AG20443 (cell line): ENCODE measurements around the gene IMMT.
"Not testable (repeated sequence)": the region's sequence is repeated elsewhere in the genome, so short reads cannot be mapped to it uniquely, and the experiment has no call there.

Experiments
- DNase-seq: peaks from one replicate; pipeline ENCODE4 v3.0.0; 2012; ENCODE audit warnings: low spot score, mixed read lengths

IMMT gene

GRCh38 chr2:86195055-86195807 is at the start of gene IMMT:
IMMT (minus strand) TSS chr2:86195462; CDS start chr2:86195382, 80 bp downstream.
- DNase-seq, result peak; percentile 98

DNA sequence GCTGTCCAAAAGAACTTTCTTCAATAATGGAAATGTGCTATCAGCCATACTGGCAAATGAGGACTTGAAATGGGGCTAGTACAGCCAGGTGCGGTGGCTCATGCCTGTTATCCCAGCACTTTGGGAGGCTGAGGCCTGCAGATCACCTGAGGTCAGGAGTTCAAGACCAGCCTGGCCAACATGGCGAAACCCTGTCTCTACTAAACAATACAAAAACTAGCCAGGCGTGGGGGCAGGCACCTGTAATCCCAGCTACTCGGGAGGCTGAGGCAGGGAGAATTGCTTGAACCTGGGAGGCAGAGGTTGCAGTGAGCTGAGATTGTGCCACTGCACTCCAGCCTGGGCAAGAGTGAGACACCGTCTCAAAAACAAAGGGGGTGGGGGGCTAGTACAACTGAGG is 49.5 kb upstream of the IMMT start:
- DNase-seq, result not testable (repeated sequence)

GRCh38 chr2:86243950-86244733 is 48.9 kb upstream of the IMMT start:
- DNase-seq, result no peak

DNA sequence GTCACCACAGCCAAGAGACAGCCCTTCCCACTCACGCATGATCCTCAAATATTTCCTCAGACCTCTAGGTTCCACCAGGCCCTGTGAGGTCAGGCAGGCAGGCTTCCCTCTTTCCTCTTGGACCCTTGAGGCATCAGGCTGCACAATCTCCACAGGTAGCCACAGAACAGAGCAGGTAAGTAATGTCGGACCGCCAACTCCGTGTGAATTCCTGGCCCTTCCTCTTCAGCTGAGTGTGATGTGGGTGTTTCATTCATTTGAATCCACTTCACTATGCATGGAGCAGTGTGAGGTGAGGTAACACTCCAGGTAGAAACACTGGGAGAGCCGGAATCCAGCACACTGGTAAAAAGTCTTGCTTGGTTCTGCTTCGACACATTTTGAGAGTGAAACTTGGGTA is 48.0 kb upstream of the IMMT start:
- no peak for DNase-seq

- DNase-seq, result no peak
Measured at GRCh38 chr2:86241611-86242010, 46.3 kb upstream of the IMMT start.

- no peak for DNase-seq
Measured at GRCh38 chr2:86240251-86240650, 45.0 kb upstream of the IMMT start.

DNA sequence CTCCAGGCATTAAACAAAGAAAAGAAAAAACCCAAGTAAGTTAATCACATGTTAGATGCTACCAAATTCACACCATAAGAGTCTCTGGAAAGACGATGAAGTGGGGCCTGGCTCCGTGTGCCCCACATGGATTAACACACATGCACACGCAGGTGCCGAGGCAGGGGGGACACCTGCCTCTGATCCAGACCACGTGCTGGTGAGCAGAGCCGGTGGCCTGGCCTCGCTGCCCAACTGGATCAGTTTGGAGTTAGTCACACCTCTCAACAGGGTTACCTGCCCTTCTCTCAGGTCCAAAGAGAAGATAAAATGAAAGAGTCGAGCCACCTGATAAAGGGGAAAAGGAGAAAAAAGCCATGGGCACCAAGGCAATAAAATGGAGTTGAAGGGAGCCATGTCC is 44.5 kb upstream of the IMMT start:
- DNase-seq, result no peak

- DNase-seq, result no peak
Measured at GRCh38 chr2:86239326-86239725, 44.1 kb upstream of the IMMT start.

GRCh38 chr2:86238354-86238753 is 43.1 kb upstream of the IMMT start:
- no peak for DNase-seq

GRCh38 chr2:86237172-86237571 is 41.9 kb upstream of the IMMT start:
- DNase-seq, result no peak

- no peak for DNase-seq
Measured at GRCh38 chr2:86235196-86235980, 40.1 kb upstream of the IMMT start.

GRCh38 chr2:86234563-86235131 is 39.4 kb upstream of the IMMT start:
- no peak for DNase-seq

- DNase-seq, result no peak
Measured at GRCh38 chr2:86233436-86233835, 38.2 kb upstream of the IMMT start.

DNA sequence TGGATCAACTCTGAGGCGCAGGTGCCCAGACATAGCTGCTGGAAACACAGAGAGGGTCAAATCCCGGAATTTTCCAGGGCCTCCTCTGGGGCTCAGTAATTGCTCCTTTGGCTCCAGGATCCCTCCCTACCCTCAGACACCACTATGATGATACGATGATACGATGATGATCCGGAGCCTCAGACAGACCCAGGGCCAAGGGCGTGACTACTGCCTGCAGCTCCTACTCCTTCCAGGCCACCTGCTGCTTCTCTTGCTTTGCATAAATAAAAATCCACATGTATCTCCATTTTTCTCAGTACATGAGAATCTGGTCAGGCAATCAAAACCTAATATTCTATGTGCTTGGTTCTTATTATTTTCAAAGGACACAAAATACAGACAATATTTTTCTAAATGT is 37.6 kb upstream of the IMMT start:
- DNase-seq, result no peak

DNA sequence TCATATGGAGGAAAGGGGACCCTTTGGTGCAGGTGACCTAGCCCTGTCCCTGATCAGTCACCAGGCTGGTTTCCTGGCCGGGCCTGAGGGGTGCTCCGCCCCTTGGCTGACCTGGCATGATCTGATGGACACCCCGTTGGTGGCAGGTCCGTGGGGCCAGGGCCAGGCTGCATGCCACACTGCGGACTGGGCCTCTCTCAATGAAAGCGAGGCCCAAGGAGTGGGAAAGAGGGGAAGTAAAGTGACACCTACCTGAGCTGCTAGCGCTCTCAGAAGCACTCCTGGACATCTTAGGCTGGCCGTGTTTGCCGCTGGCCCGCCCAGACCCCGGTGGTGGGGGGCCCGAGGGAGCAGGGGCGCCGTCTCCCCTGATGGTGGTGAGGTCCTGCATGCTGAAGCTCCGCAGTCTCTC is 37.1 kb upstream of the IMMT start:
- no peak for DNase-seq

GRCh38 chr2:86231680-86232372 is 36.6 kb upstream of the IMMT start:
- DNase-seq, result no peak

- no peak for DNase-seq
Measured at GRCh38 chr2:86230961-86231360, 35.7 kb upstream of the IMMT start.

GRCh38 chr2:86229221-86229620 is 34.0 kb upstream of the IMMT start:
- no peak for DNase-seq

DNA sequence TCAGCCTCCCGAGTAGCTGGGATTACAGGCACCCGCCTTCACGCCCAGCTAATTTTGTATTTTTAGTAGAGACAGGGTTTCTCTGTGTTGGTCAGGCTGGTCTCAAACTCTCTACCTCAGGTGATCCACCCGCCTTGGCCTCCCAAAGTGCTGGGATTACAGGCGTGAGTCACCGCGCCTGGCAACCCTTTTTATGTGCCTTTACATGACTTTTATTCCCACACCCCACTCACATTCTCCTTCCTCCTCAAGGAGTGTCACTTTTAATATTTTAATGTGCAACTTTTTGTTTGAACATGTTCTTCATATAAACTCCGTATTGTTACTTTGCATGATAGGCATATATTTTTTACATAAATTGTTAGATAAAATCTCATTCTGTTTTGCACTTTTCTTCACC is 33.3 kb upstream of the IMMT start:
- DNase-seq, result not testable (repeated sequence)

DNA sequence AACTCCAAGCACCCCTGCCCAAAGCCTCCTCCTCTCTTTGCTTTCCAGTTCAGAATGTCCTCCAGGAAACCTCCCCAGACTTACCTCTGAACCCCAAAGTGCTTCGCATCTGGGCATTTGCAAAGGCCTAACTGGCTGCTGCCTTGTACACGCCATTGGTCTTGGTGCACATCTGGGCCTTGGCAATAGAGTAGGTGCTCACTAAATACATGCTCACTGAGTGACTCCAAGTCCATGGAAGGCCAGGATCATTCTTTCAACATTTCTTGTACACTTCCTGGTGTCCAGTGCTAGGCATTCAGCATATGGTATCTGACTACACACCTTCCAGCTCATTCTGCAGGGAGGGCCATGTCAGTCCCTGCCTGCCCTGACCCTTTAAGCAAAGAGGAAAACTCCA is 32.4 kb upstream of the IMMT start:
- DNase-seq, result no peak

- no peak for DNase-seq
Measured at GRCh38 chr2:86226636-86227520, 31.6 kb upstream of the IMMT start.
